ENCODE data around the gene FRMD7.
"Not testable (repeated sequence)": the region's sequence is repeated elsewhere in the genome, so short reads cannot be mapped to it uniquely, and the experiment has no call there.

The FRMD7 gene, protein sequence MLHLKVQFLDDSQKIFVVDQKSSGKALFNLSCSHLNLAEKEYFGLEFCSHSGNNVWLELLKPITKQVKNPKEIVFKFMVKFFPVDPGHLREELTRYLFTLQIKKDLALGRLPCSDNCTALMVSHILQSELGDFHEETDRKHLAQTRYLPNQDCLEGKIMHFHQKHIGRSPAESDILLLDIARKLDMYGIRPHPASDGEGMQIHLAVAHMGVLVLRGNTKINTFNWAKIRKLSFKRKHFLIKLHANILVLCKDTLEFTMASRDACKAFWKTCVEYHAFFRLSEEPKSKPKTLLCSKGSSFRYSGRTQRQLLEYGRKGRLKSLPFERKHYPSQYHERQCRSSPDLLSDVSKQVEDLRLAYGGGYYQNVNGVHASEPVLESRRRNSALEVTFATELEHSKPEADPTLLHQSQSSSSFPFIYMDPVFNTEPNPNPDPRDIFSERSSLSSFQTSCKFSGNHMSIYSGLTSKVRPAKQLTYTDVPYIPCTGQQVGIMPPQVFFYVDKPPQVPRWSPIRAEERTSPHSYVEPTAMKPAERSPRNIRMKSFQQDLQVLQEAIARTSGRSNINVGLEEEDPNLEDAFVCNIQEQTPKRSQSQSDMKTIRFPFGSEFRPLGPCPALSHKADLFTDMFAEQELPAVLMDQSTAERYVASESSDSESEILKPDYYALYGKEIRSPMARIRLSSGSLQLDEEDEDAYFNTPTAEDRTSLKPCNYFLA
- total RNA-seq, result 0 reads per million in 3 donors

DNA sequence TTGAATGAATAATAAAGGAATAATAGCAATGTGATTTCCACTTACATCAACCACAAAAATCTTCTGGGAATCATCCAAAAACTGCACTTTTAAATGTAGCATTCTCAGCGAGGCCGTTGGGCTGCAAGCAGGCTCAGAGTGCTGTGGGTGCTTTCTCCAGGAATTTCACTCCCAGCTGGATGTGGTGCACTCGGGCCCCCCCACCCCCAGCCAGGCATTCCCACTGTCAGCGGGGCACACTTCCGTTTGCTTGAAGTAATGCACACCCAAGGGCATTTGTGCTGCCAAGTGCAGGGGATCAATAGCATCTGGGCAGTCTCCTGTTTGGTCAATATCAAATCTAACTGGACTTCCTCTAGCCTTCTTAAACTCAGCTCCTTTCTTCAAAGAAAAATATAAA lies at the start of gene FRMD7:
TSS of gene FRMD7 (minus strand) at position 278 of the 400 bp plus-strand sequence. CDS start at position 102, 176 bp downstream.
- no peaks in the 10 kb centered on the region for H3K4me1 ChIP-seq (ENCODE audit: control insufficient read depth, insufficient read depth, low read length, poor library complexity, severe bottlenecking)
- H3K27me3 ChIP-seq (replicated peaks; ENCODE audit: control insufficient read depth, insufficient read depth, low read length, poor library complexity, severe bottlenecking), result no peaks in the 10 kb centered on the region
- no peaks in the 10 kb centered on the region for H3K36me3 ChIP-seq (ENCODE audit: control insufficient read depth, insufficient read depth, low read length)
- no peak for DNase-seq
- no peak within 1 kb of the TSS for H3K4me3 ChIP-seq (ENCODE audit: insufficient read depth, low read depth, low read length, poor library complexity, severe bottlenecking)
- no peak within 1 kb of the TSS for H3K27ac ChIP-seq (ENCODE audit: insufficient read depth, low read length, poor library complexity, severe bottlenecking)
- H3K9me3 ChIP-seq (ENCODE audit: control insufficient read depth, low read length), result no peaks in the 10 kb centered on the region

DNA sequence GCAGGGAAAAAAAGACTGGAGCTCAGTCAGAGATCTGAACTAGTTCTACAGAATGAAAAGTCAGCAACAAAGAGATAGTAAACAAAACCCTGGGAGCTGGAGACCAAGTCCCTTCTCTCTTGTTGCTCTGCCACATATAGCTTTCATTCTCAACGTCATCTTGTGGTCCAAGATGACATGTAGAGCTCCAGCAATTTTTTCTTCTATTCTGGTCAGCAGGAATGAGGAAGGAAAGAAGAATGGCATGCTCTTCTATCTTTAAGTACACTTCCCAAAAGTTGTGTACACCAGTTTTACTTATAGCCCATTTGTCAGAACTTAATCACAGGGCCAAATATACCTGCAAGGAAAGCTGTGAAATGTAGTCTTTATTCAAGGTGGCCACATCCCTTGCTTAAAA lies 45.8 kb upstream of the FRMD7 start:
- no peak overlapping the region for H3K4me3 ChIP-seq (ENCODE audit: insufficient read depth, low read depth, low read length, poor library complexity, severe bottlenecking)
- no peaks in the 10 kb centered on the region for H3K9me3 ChIP-seq (ENCODE audit: control insufficient read depth, low read length)
- no peaks in the 10 kb centered on the region for H3K4me1 ChIP-seq (ENCODE audit: control insufficient read depth, insufficient read depth, low read length, poor library complexity, severe bottlenecking)
- H3K27me3 ChIP-seq (replicated peaks; ENCODE audit: control insufficient read depth, insufficient read depth, low read length, poor library complexity, severe bottlenecking), result no peaks in the 10 kb centered on the region
- no peak for DNase-seq
- no peak overlapping the region for H3K27ac ChIP-seq (ENCODE audit: insufficient read depth, low read length, poor library complexity, severe bottlenecking)
- no peaks in the 10 kb centered on the region for H3K36me3 ChIP-seq (ENCODE audit: control insufficient read depth, insufficient read depth, low read length)

DNA sequence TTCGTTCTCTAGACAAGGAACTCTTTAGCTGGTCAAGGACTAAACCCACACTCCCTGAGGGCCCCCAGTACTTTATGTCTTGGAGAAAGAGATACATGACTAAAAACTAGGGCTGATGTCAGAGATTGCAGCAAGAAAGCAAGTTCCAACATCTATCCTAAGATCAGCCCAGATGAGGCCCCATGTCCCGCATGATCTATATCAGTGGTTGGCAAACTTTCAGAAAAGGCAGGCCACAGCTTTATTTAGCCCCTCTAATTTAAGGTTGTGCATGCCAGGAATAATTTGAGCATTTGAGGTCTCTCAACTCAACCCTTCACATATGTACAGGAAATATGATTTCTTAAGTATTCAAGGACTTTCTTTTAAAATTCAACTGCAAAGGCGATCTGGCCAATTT lies 44.1 kb upstream of the FRMD7 start:
- H3K9me3 ChIP-seq (ENCODE audit: control insufficient read depth, low read length), result no peaks in the 10 kb centered on the region
- H3K36me3 ChIP-seq (ENCODE audit: control insufficient read depth, insufficient read depth, low read length), result no peaks in the 10 kb centered on the region
- no peak for DNase-seq

DNA sequence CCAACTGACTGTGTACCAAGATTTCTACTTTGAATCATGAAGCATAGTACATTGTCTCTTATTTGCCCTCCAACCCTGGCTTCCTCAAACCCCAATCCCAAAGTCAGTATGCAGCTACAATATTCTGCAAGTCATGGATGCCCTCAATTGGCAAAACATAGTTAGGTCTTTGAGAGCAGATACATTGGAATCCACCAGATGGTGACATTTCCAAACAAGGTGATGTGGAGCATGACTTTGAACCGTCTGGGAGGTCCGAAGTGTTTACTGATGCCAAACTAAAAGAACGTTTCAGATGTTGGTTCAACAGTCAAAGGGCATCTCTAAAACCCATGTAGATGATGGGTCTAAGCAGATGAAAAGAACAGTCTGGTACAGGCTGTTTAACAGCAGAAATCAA lies 43.7 kb upstream of the FRMD7 start:
- no peak overlapping the region for H3K4me3 ChIP-seq (ENCODE audit: insufficient read depth, low read depth, low read length, poor library complexity, severe bottlenecking)
- no peak for DNase-seq
- H3K9me3 ChIP-seq (ENCODE audit: control insufficient read depth, low read length), result no peaks in the 10 kb centered on the region

More for the DNA sequence above, 44.1 kb upstream of the FRMD7 start:
- no peaks in the 10 kb centered on the region for H3K27me3 ChIP-seq (replicated peaks; ENCODE audit: control insufficient read depth, insufficient read depth, low read length, poor library complexity, severe bottlenecking)
- no peaks in the 10 kb centered on the region for H3K4me1 ChIP-seq (ENCODE audit: control insufficient read depth, insufficient read depth, low read length, poor library complexity, severe bottlenecking)
- H3K27ac ChIP-seq (ENCODE audit: insufficient read depth, low read length, poor library complexity, severe bottlenecking), result no peak overlapping the region
- H3K4me3 ChIP-seq (ENCODE audit: insufficient read depth, low read depth, low read length, poor library complexity, severe bottlenecking), result no peak overlapping the region

DNA sequence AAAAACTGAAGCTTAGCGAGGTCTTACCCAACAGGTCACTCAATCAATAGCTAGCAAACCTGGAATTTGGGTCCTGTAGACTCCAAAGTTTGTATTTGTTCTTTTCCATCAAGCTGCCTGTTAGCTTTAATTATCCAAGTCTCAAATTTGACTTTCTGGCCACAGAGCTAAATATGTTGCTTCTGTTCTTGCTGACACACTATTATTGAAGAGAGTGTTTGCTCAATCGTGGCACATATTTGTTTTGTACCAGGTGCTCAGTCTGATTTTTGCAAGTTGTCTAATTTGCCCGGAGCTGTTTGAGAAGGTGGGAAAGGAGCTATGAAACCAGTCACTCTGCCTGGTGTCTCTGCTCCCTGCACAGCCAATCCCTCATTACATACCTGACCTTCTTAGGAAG lies 41.7 kb upstream of the FRMD7 start:
- H3K27me3 ChIP-seq (replicated peaks; ENCODE audit: control insufficient read depth, insufficient read depth, low read length, poor library complexity, severe bottlenecking), result no peaks in the 10 kb centered on the region
- H3K4me1 ChIP-seq (ENCODE audit: control insufficient read depth, insufficient read depth, low read length, poor library complexity, severe bottlenecking), result no peaks in the 10 kb centered on the region
- no peak overlapping the region for H3K27ac ChIP-seq (ENCODE audit: insufficient read depth, low read length, poor library complexity, severe bottlenecking)
- no peaks in the 10 kb centered on the region for H3K9me3 ChIP-seq (ENCODE audit: control insufficient read depth, low read length)
- DNase-seq, result no peak
- H3K36me3 ChIP-seq (ENCODE audit: control insufficient read depth, insufficient read depth, low read length), result no peaks in the 10 kb centered on the region
- no peak overlapping the region for H3K4me3 ChIP-seq (ENCODE audit: insufficient read depth, low read depth, low read length, poor library complexity, severe bottlenecking)

More for the DNA sequence above, 43.7 kb upstream of the FRMD7 start:
- Histone ChIP-seq H3K4me1 (ENCODE audit: control insufficient read depth, insufficient read depth, low read length, poor library complexity, severe bottlenecking) (no peaks in the 10 kb centered on the region), H3K36me3 (ENCODE audit: control insufficient read depth, insufficient read depth, low read length) (no peaks in the 10 kb centered on the region), H3K27me3 (replicated peaks; ENCODE audit: control insufficient read depth, insufficient read depth, low read length, poor library complexity, severe bottlenecking) (no peaks in the 10 kb centered on the region), H3K27ac (ENCODE audit: insufficient read depth, low read length, poor library complexity, severe bottlenecking) (no peak overlapping the region)

DNA sequence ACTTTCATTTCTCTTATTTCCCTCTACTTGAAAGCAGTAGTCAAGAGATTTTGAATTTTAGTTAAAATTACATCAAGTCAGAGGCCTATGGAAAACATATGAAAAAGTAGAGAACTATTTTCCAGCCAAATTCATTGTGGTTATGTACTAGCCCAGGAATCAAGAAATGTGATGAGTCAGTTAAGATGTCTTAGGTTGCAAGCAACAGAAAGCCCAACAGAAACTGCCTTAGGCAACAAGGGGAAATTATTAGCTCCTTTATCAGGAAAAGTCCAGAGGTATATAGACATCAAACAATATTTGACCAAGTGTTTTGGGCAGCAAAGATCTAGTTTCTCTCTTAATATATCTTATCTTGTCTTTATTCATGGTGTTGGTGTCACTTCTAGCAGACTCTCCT lies 37.8 kb upstream of the FRMD7 start:
- H3K9me3 ChIP-seq (ENCODE audit: control insufficient read depth, low read length), result no peaks in the 10 kb centered on the region
- H3K4me3 ChIP-seq (ENCODE audit: insufficient read depth, low read depth, low read length, poor library complexity, severe bottlenecking), result no peak overlapping the region
- no peaks in the 10 kb centered on the region for H3K27me3 ChIP-seq (replicated peaks; ENCODE audit: control insufficient read depth, insufficient read depth, low read length, poor library complexity, severe bottlenecking)
- no peak overlapping the region for H3K27ac ChIP-seq (ENCODE audit: insufficient read depth, low read length, poor library complexity, severe bottlenecking)
- DNase-seq, result no peak
- H3K4me1 ChIP-seq (ENCODE audit: control insufficient read depth, insufficient read depth, low read length, poor library complexity, severe bottlenecking), result no peaks in the 10 kb centered on the region
- H3K36me3 ChIP-seq (ENCODE audit: control insufficient read depth, insufficient read depth, low read length), result no peaks in the 10 kb centered on the region

DNA sequence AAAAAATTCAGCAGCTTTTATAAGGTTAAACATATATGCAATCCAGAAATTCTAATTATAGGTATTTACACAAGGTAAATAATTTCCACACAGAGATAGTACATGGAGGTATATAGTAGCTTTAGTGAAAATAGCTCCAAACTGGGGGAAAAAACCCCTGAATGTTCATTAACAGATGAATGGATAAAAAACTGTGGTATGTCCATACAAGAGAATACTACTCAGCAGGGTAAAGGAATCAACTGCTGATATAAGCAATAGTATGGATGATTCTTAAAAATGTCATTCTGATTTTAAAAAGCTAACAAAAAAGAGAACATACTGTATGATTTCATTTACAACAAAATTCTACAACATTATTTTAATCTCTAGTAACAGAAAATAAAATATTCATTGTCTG lies 37.2 kb upstream of the FRMD7 start:
- DNase-seq, result no peak
- Histone ChIP-seq H3K36me3 (ENCODE audit: control insufficient read depth, insufficient read depth, low read length) (no peaks in the 10 kb centered on the region), H3K27me3 (replicated peaks; ENCODE audit: control insufficient read depth, insufficient read depth, low read length, poor library complexity, severe bottlenecking) (no peaks in the 10 kb centered on the region), H3K4me1 (ENCODE audit: control insufficient read depth, insufficient read depth, low read length, poor library complexity, severe bottlenecking) (no peaks in the 10 kb centered on the region), H3K4me3 (ENCODE audit: insufficient read depth, low read depth, low read length, poor library complexity, severe bottlenecking) (no peak overlapping the region), H3K27ac (ENCODE audit: insufficient read depth, low read length, poor library complexity, severe bottlenecking) (no peak overlapping the region), H3K9me3 (ENCODE audit: control insufficient read depth, low read length) (no peaks in the 10 kb centered on the region)

DNA sequence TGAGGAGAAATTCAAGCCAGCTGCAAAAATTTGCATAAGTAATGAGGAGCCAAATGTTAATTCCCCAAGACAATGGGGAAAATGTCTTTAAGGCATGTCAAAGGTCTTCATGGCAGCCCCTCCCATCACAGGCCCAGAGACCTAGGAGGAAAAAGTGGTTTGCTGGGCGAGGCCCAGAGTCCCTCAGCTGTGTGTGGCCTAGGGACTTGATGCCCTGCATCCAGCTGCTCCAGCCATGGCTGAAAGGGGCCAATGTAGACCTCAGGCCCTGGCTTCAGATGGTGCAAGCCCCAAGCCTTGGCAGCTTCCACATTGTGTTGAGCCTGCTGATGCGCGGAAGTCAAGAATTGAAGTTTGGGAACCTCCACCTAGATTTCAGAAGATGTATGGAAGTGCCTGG lies 35.3 kb upstream of the FRMD7 start:
- not testable (repeated sequence) for H3K4me1 ChIP-seq (ENCODE audit: control insufficient read depth, insufficient read depth, low read length, poor library complexity, severe bottlenecking); H3K27ac ChIP-seq (ENCODE audit: insufficient read depth, low read length, poor library complexity, severe bottlenecking); DNase-seq; H3K9me3 ChIP-seq (ENCODE audit: control insufficient read depth, low read length); H3K36me3 ChIP-seq (ENCODE audit: control insufficient read depth, insufficient read depth, low read length); H3K27me3 ChIP-seq (replicated peaks; ENCODE audit: control insufficient read depth, insufficient read depth, low read length, poor library complexity, severe bottlenecking); H3K4me3 ChIP-seq (ENCODE audit: insufficient read depth, low read depth, low read length, poor library complexity, severe bottlenecking)

DNA sequence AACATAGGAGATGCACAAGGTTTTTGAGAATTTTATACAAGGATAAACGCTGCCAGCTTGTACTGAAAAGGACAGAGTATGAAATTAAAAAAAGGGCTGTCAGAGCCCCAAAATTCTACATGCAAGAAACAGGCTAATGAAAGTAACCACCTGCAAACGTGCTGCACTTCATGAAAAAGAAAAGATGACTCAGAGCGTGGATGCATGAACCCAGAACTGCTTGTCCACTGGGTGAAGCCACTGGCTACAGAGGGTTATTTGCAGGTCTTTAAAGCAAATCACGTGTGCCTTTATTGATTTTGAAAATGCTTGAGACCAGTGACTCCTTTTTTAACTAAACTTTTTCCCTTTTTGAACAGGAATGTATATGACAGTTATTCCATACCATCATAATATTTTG lies 25.3 kb upstream of the FRMD7 start:
- Histone ChIP-seq H3K9me3 (ENCODE audit: control insufficient read depth, low read length) (no peaks in the 10 kb centered on the region), H3K27ac (ENCODE audit: insufficient read depth, low read length, poor library complexity, severe bottlenecking) (no peak overlapping the region), H3K4me1 (ENCODE audit: control insufficient read depth, insufficient read depth, low read length, poor library complexity, severe bottlenecking) (no peaks in the 10 kb centered on the region), H3K36me3 (ENCODE audit: control insufficient read depth, insufficient read depth, low read length) (no peaks in the 10 kb centered on the region), H3K27me3 (replicated peaks; ENCODE audit: control insufficient read depth, insufficient read depth, low read length, poor library complexity, severe bottlenecking) (no peaks in the 10 kb centered on the region), H3K4me3 (ENCODE audit: insufficient read depth, low read depth, low read length, poor library complexity, severe bottlenecking) (no peak overlapping the region)
- no peak for DNase-seq

DNA sequence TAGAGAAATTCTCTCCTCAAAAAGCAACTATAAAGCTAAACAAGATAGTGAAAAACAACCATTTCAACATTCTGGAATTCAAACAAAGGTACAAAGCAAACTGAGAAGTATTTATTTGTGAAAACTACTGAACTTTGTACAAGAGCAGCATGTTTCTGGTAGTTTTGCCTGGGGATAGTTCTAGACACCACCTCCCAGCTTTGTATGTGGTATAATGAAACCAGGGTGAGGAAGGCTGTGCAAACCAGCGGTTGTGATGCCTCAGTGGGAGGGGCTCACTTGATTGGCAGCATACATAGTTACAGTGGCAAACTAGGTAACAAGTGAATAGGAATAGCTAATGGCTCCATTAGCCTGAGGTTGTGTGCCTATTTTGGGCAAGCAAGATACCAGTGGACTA lies 18.6 kb upstream of the FRMD7 start:
- no peaks in the 10 kb centered on the region for H3K27me3 ChIP-seq (replicated peaks; ENCODE audit: control insufficient read depth, insufficient read depth, low read length, poor library complexity, severe bottlenecking)
- no peak for DNase-seq

More for the DNA sequence above, 18.6 kb upstream of the FRMD7 start:
- H3K36me3 ChIP-seq (ENCODE audit: control insufficient read depth, insufficient read depth, low read length), result no peaks in the 10 kb centered on the region
- H3K4me1 ChIP-seq (ENCODE audit: control insufficient read depth, insufficient read depth, low read length, poor library complexity, severe bottlenecking), result no peaks in the 10 kb centered on the region
- no peak overlapping the region for H3K4me3 ChIP-seq (ENCODE audit: insufficient read depth, low read depth, low read length, poor library complexity, severe bottlenecking)
- no peaks in the 10 kb centered on the region for H3K9me3 ChIP-seq (ENCODE audit: control insufficient read depth, low read length)
- no peak overlapping the region for H3K27ac ChIP-seq (ENCODE audit: insufficient read depth, low read length, poor library complexity, severe bottlenecking)

Data from effector memory CD4-positive, alpha-beta T cell (primary cell).